HepG2 (cell line): ENCODE measurements around the gene DGAT2. TPM values are rescaled to one million over a fixed set of nuclear protein-coding genes. Genes with fewer than 3 reads are reported as not detected.

ENCODE experiments used
- ASH2L ChIP-seq: fragments of 300-600, 200-600 bp; sonication (generic); IDR thresholded peaks from 2 replicates; pipeline ENCODE4 v1.7.0; 2017; ENCODE audit warnings: low read depth, mild to moderate bottlenecking, moderate library complexity, mixed read lengths, low read length; ENCODE audit not compliant: insufficient read length
- FOXA3 ChIP-seq: IDR thresholded peaks from 2 replicates; pipeline ENCODE4 v1.6.1; 2016; ENCODE audit warnings: missing genetic modification reagents, missing compliant biosample characterization
- KDM5B ChIP-seq: sonication (generic); formaldehyde crosslinking; IDR thresholded peaks from 2 replicates; pipeline ENCODE4 v1.4.0; 2020; ENCODE audit warnings: missing genetic modification reagents, mild to moderate bottlenecking, borderline replicate concordance
- MAFG ChIP-seq: sonication (generic); formaldehyde crosslinking; IDR thresholded peaks from 2 replicates; pipeline ENCODE4 v1.5.1; 2020; ENCODE audit warnings: mild to moderate bottlenecking, missing genetic modification reagents
- MED1 ChIP-seq: sonication (generic); formaldehyde crosslinking; IDR thresholded peaks from 2 replicates; pipeline ENCODE4 v1.4.0; 2020; ENCODE audit warnings: missing genetic modification reagents
- MXD4 ChIP-seq: IDR thresholded peaks from 2 replicates; pipeline ENCODE4 v1.6.1; 2016; ENCODE audit warnings: mild to moderate bottlenecking, missing biosample characterization, missing genetic modification reagents
- NFIC ChIP-seq: IDR thresholded peaks from 2 replicates; pipeline ENCODE4 v1.6.1; 2012; ENCODE audit warnings: mild to moderate bottlenecking, low read length, inconsistent platforms
- NFRKB ChIP-seq: fragments of 450-650 bp; IDR thresholded peaks from 2 replicates; pipeline ENCODE4 v1.6.1; 2017
- PCBP2 ChIP-seq: fragments of 200-400 bp; formaldehyde crosslinking; optimal IDR thresholded peaks from 2 replicates; pipeline ENCODE3; 2018; ENCODE audit warnings: low read length, low read depth; ENCODE audit not compliant: poor library complexity, severe bottlenecking
- REL ChIP-seq: sonication (generic); formaldehyde crosslinking; conservative IDR thresholded peaks from 2 replicates; pipeline ENCODE4 v1.8.0; 2022; ENCODE audit warnings: mild to moderate bottlenecking, missing genetic modification reagents, moderate library complexity
- SP1 ChIP-seq, 2 experiments: fragments of 450-650 bp in 1 of 2; sonication (generic) in 1 of 2; formaldehyde crosslinking in 1 of 2; IDR thresholded peaks; 2 replicates each; pipeline versions ENCODE4 v1.4.0 to v1.6.1; 2016 to 2020; ENCODE audit warnings: missing genetic modification reagents in 1 of 2
- SPEN ChIP-seq: sonication (generic); formaldehyde crosslinking; IDR thresholded peaks from 2 replicates; pipeline ENCODE4 v1.5.1; 2020; ENCODE audit warnings: low read depth, mild to moderate bottlenecking, missing genetic modification reagents
- ZNF205 ChIP-seq: IDR thresholded peaks from 2 replicates; pipeline ENCODE4 v1.6.1; 2018; ENCODE audit warnings: missing biosample characterization, missing genetic modification reagents
- ZNF207 ChIP-seq: fragments of 450-650 bp; IDR thresholded peaks from 2 replicates; pipeline ENCODE4 v1.6.1; 2016; ENCODE audit warnings: antibody characterized with exemption, borderline replicate concordance
- ZNF264 ChIP-seq: sonication (generic); formaldehyde crosslinking; IDR thresholded peaks from 2 replicates; pipeline ENCODE4 v1.4.0; 2020; ENCODE audit warnings: missing genetic modification reagents
- polyA plus RNA-seq, 8 experiments: library from polyadenylated mRNA; depleted of rRNA in 3 of 8; stranded (reverse) in 7 of 8; unstranded in 1 of 8; fragments of >200 nt; fragmentation: Illumina TruSeq in 4 of 8; extraction: Trizol in 4 of 8; gene quantifications; 2 replicates each; pipeline versions ENCODE4 v1.2.1 to v1.2.3, GENCODE V29; 2011 to 2016; ENCODE audit warnings: low read depth in 4 of 8, missing spikeins in 1 of 8, mixed read lengths in 1 of 8; ENCODE audit not compliant: insufficient read depth in 1 of 8
- total RNA-seq, 5 experiments: library from RNA; depleted of rRNA; stranded (reverse); fragments of >200 nt; fragmentation: Illumina TruSeq; extraction: Trizol; gene quantifications; 2 replicates each; pipeline ENCODE4 v1.2.3, GENCODE V29; 2016; ENCODE audit warnings: low read depth in 1 of 5
- TF ChIP-seq, protein P1 (sequence below): sonication (generic); formaldehyde crosslinking; IDR thresholded peaks from 2 replicates; pipeline ENCODE4 v1.5.0; 2020; ENCODE audit warnings: missing genetic modification reagents
- TF ChIP-seq, protein P2 (sequence below): sonication (generic); formaldehyde crosslinking; IDR thresholded peaks from 2 replicates; pipeline ENCODE4 v1.4.0; 2020; ENCODE audit warnings: missing genetic modification reagents
- TF ChIP-seq, protein P3 (sequence below): IDR thresholded peaks from 2 replicates; pipeline ENCODE4 v1.6.1; 2012; ENCODE audit warnings: low read length, improper control_type of control experiment
- TF ChIP-seq, protein P4 (sequence below): IDR thresholded peaks from 2 replicates; pipeline ENCODE4 v1.6.1; 2018; ENCODE audit warnings: missing genetic modification reagents

Gene DGAT2
- total and polyA plus RNA-seq, 2 of the 13 experiments (the other 11 are each of a cell fraction or from before 2014, with no cell fraction given) = 39.0 to 65.6 TPM

DNA sequence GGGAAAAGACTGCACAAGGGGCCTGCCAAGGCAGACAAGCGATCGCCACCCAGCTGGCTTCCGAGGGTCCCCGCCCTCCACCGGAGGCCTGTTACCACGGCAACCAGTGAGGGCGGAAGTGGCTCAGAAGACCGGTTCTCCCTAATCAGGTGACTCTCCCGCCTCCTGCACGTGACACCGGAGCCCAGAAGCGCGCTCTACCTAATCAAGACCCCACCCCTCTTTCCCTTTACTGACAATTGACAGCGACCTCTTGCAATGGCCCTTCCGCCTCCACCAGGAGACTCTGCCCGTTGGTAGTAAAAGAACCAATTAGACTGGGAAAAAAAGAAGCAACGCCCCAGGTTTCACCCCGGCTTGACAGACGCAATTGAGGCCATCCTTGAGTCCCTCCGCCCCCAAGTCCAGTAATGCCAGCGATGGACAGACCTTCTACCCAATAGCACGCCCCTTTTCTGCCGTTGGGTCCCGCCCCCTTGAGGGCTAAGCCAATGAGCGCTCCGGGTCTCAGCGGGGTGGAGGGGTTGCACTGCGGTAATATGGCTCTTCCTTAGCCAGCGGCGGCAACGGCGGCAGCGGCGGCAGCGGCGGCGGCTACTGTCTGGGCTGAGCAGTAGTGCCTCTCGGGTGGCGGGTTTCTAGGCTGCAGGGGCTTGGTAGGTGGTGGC, 46.2 kb downstream of the DGAT2 start, which contains the start of gene UVRAG (continued):
- no peak for TF ChIP-seq ZNF207
- TF ChIP-seq KDM5B (CRISPR knock-in tag) = no peak
- TF ChIP-seq, protein P1, sequence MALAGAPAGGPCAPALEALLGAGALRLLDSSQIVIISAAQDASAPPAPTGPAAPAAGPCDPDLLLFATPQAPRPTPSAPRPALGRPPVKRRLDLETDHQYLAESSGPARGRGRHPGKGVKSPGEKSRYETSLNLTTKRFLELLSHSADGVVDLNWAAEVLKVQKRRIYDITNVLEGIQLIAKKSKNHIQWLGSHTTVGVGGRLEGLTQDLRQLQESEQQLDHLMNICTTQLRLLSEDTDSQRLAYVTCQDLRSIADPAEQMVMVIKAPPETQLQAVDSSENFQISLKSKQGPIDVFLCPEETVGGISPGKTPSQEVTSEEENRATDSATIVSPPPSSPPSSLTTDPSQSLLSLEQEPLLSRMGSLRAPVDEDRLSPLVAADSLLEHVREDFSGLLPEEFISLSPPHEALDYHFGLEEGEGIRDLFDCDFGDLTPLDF = peak; percentile 68
- TF ChIP-seq ZNF264 (CRISPR knock-in tag) = no peak
- TF ChIP-seq, protein P2, sequence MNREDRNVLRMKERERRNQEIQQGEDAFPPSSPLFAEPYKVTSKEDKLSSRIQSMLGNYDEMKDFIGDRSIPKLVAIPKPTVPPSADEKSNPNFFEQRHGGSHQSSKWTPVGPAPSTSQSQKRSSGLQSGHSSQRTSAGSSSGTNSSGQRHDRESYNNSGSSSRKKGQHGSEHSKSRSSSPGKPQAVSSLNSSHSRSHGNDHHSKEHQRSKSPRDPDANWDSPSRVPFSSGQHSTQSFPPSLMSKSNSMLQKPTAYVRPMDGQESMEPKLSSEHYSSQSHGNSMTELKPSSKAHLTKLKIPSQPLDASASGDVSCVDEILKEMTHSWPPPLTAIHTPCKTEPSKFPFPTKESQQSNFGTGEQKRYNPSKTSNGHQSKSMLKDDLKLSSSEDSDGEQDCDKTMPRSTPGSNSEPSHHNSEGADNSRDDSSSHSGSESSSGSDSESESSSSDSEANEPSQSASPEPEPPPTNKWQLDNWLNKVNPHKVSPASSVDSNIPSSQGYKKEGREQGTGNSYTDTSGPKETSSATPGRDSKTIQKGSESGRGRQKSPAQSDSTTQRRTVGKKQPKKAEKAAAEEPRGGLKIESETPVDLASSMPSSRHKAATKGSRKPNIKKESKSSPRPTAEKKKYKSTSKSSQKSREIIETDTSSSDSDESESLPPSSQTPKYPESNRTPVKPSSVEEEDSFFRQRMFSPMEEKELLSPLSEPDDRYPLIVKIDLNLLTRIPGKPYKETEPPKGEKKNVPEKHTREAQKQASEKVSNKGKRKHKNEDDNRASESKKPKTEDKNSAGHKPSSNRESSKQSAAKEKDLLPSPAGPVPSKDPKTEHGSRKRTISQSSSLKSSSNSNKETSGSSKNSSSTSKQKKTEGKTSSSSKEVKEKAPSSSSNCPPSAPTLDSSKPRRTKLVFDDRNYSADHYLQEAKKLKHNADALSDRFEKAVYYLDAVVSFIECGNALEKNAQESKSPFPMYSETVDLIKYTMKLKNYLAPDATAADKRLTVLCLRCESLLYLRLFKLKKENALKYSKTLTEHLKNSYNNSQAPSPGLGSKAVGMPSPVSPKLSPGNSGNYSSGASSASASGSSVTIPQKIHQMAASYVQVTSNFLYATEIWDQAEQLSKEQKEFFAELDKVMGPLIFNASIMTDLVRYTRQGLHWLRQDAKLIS = no peak
- TF ChIP-seq NFIC = no peak
- TF ChIP-seq ZNF205 = peak; percentile 17; the same call in 1 of the 2 replicates
- no peak for TF ChIP-seq REL (CRISPR knock-in tag)
- TF ChIP-seq, protein P3, sequence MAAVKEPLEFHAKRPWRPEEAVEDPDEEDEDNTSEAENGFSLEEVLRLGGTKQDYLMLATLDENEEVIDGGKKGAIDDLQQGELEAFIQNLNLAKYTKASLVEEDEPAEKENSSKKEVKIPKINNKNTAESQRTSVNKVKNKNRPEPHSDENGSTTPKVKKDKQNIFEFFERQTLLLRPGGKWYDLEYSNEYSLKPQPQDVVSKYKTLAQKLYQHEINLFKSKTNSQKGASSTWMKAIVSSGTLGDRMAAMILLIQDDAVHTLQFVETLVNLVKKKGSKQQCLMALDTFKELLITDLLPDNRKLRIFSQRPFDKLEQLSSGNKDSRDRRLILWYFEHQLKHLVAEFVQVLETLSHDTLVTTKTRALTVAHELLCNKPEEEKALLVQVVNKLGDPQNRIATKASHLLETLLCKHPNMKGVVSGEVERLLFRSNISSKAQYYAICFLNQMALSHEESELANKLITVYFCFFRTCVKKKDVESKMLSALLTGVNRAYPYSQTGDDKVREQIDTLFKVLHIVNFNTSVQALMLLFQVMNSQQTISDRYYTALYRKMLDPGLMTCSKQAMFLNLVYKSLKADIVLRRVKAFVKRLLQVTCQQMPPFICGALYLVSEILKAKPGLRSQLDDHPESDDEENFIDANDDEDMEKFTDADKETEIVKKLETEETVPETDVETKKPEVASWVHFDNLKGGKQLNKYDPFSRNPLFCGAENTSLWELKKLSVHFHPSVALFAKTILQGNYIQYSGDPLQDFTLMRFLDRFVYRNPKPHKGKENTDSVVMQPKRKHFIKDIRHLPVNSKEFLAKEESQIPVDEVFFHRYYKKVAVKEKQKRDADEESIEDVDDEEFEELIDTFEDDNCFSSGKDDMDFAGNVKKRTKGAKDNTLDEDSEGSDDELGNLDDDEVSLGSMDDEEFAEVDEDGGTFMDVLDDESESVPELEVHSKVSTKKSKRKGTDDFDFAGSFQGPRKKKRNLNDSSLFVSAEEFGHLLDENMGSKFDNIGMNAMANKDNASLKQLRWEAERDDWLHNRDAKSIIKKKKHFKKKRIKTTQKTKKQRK = 0 out of 2 replicates have a peak, but pooled peaks have one; percentile 21
- no peak for TF ChIP-seq NFRKB
- no peak; the same call in 1 of the 2 replicates for TF ChIP-seq MXD4
- peak; percentile 34; the same call in 1 of the 2 replicates for TF ChIP-seq SPEN (CRISPR knock-in tag)
- peak; percentile 86 for TF ChIP-seq ASH2L
- TF ChIP-seq PCBP2 = no peak
- TF ChIP-seq MAFG = no peak
- TF ChIP-seq SP1 (IDR thresholded peaks at IDR 0.05) = no peak
- peak; percentile 55 for TF ChIP-seq SP1 (CRISPR knock-in tag; IDR thresholded peaks at IDR 0.05)
- 0 out of 2 replicates have a peak, but pooled peaks have one; percentile 17 for TF ChIP-seq MED1 (CRISPR knock-in tag)
- 0 out of 2 replicates have a peak, but pooled peaks have one; percentile 6 for TF ChIP-seq FOXA3 (CRISPR knock-in tag)
- TF ChIP-seq, protein P4, sequence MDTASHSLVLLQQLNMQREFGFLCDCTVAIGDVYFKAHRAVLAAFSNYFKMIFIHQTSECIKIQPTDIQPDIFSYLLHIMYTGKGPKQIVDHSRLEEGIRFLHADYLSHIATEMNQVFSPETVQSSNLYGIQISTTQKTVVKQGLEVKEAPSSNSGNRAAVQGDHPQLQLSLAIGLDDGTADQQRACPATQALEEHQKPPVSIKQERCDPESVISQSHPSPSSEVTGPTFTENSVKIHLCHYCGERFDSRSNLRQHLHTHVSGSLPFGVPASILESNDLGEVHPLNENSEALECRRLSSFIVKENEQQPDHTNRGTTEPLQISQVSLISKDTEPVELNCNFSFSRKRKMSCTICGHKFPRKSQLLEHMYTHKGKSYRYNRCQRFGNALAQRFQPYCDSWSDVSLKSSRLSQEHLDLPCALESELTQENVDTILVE (CRISPR knock-in tag) = peak; percentile 51; the same call in 1 of the 2 replicates
